Panc1 (cell line): ENCODE data around the gene XPA.

Experiments
- SIN3A ChIP-seq: IDR thresholded peaks from 2 replicates; pipeline ENCODE4 v1.6.1; 2012; ENCODE audit warnings: low read depth, mild to moderate bottlenecking, low read length, moderate library complexity, borderline replicate concordance; ENCODE audit not compliant: insufficient read depth
- TCF7L2 ChIP-seq: IDR thresholded peaks from 2 replicates; pipeline ENCODE4 v1.6.1; 2011; ENCODE audit warnings: mild to moderate bottlenecking, low read depth, low read length, inconsistent platforms
- TF ChIP-seq, protein P1 (sequence below): fragments of 450-650 bp; IDR thresholded peaks from 2 replicates; pipeline ENCODE4 v1.5.1; 2017; ENCODE audit warnings: mild to moderate bottlenecking

DNA sequence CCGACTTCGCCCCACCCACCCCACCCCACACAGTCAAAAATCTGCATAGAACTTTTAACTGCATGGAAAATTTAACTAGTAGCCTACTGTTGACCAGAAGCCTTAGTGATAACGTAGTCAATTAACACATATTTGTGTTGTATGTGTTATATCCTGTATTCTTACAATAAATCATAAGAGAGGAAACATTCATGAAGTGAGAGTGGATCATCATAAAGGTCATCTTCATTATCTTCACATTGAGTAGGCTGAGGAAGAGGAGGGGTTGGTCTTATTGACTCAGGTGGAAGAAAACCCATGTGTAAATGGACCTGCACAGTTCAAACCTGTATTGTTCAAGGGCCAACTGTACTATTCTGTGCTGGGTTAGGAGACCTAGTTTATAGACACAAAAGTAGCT, 31.4 kb downstream of the XPA start:
- TF ChIP-seq, protein P1, sequence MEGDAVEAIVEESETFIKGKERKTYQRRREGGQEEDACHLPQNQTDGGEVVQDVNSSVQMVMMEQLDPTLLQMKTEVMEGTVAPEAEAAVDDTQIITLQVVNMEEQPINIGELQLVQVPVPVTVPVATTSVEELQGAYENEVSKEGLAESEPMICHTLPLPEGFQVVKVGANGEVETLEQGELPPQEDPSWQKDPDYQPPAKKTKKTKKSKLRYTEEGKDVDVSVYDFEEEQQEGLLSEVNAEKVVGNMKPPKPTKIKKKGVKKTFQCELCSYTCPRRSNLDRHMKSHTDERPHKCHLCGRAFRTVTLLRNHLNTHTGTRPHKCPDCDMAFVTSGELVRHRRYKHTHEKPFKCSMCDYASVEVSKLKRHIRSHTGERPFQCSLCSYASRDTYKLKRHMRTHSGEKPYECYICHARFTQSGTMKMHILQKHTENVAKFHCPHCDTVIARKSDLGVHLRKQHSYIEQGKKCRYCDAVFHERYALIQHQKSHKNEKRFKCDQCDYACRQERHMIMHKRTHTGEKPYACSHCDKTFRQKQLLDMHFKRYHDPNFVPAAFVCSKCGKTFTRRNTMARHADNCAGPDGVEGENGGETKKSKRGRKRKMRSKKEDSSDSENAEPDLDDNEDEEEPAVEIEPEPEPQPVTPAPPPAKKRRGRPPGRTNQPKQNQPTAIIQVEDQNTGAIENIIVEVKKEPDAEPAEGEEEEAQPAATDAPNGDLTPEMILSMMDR: no peak
- no peak for TF ChIP-seq TCF7L2
- no peak for TF ChIP-seq SIN3A
